Cardiac muscle cell (in vitro differentiated cells and primary cell): ENCODE measurements around the gene S100B. TPM values are rescaled to one million over a fixed set of nuclear protein-coding genes. Genes with fewer than 3 reads are reported as not detected.

Source experiments
- DNase-seq, 2 donors: peaks; one replicate each; pipeline versions ENCODE4 v3.0.0 to v3.0.0-alpha.2; 2010 to 2017; ENCODE audit warnings: low read depth in 1 of 2, low spot score in 1 of 2
- H3K27ac ChIP-seq: fragments of 200-600 bp; sonication (generic); 2 replicates; pipeline ENCODE4 v1.5.1; 2016
- H3K27me3 ChIP-seq: fragments of 200-600 bp; sonication (generic); 2 replicates; pipeline ENCODE4 v1.6.0; 2016; ENCODE audit warnings: control low read depth
- H3K36me3 ChIP-seq: fragments of 200-600 bp; sonication (generic); 2 replicates; pipeline ENCODE4 v1.5.1; 2016; ENCODE audit warnings: control low read depth
- H3K4me1 ChIP-seq: fragments of 200-600 bp; sonication (generic); 2 replicates; pipeline ENCODE4 v1.8.1; 2017; ENCODE audit warnings: low read depth, mild to moderate bottlenecking, mixed run types
- H3K4me3 ChIP-seq: fragments of 200-600 bp; sonication (generic); 2 replicates; pipeline ENCODE4 v1.5.1; 2016; ENCODE audit warnings: mild to moderate bottlenecking
- H3K9me3 ChIP-seq: fragments of 200-600 bp; sonication (generic); 2 replicates; pipeline ENCODE4 v1.5.1; 2017; ENCODE audit warnings: low read depth, mild to moderate bottlenecking, control low read depth
- polyA plus RNA-seq: library from polyadenylated mRNA; unstranded; fragments of >200 nt; fragmentation: Nextera tagmentation; extraction: Ambion mirVana; gene quantifications from 2 replicates; pipeline ENCODE4 v1.2.1, GENCODE V29; 2016
- total RNA-seq: library from RNA; depleted of rRNA; stranded (reverse); fragments of >200 nt; gene quantifications from 2 replicates; pipeline ENCODE4 v1.2.3, GENCODE V29; 2016
- TF ChIP-seq, protein P1 (sequence below): IDR thresholded peaks from 2 replicates; pipeline ENCODE4 v1.5.1; 2012; ENCODE audit warnings: low read depth, mild to moderate bottlenecking, low read length

The S100B gene
- total and polyA plus RNA-seq, 2 experiments from 2014 or later, result 0.16 to 0.21 TPM

- no peaks in the 10 kb centered on the region for H3K27me3 ChIP-seq
- H3K36me3 ChIP-seq, result peaks cover 42% of the 10 kb centered on the region
- no peak overlapping the region for H3K27ac ChIP-seq
- no peak for DNase-seq
- H3K4me1 ChIP-seq, result peaks cover 6% of the 10 kb centered on the region
- H3K4me3 ChIP-seq, result no peak overlapping the region
- no peaks in the 10 kb centered on the region for H3K9me3 ChIP-seq
- TF ChIP-seq, protein P1, sequence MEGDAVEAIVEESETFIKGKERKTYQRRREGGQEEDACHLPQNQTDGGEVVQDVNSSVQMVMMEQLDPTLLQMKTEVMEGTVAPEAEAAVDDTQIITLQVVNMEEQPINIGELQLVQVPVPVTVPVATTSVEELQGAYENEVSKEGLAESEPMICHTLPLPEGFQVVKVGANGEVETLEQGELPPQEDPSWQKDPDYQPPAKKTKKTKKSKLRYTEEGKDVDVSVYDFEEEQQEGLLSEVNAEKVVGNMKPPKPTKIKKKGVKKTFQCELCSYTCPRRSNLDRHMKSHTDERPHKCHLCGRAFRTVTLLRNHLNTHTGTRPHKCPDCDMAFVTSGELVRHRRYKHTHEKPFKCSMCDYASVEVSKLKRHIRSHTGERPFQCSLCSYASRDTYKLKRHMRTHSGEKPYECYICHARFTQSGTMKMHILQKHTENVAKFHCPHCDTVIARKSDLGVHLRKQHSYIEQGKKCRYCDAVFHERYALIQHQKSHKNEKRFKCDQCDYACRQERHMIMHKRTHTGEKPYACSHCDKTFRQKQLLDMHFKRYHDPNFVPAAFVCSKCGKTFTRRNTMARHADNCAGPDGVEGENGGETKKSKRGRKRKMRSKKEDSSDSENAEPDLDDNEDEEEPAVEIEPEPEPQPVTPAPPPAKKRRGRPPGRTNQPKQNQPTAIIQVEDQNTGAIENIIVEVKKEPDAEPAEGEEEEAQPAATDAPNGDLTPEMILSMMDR, result no peak
These were observed 46.9 kb downstream of the S100B start for GRCh38 chr21:46557919-46558392.

- TF ChIP-seq, protein P1, result no peak
- no peak overlapping the region for H3K27ac ChIP-seq
- no peak for DNase-seq
- no peaks in the 10 kb centered on the region for H3K27me3 ChIP-seq
- H3K4me1 ChIP-seq, result peaks cover 6% of the 10 kb centered on the region
- H3K36me3 ChIP-seq, result peaks cover 45% of the 10 kb centered on the region
- no peaks in the 10 kb centered on the region for H3K9me3 ChIP-seq
- no peak overlapping the region for H3K4me3 ChIP-seq
These were observed 47.4 kb downstream of the S100B start for GRCh38 chr21:46557469-46557868.

DNA sequence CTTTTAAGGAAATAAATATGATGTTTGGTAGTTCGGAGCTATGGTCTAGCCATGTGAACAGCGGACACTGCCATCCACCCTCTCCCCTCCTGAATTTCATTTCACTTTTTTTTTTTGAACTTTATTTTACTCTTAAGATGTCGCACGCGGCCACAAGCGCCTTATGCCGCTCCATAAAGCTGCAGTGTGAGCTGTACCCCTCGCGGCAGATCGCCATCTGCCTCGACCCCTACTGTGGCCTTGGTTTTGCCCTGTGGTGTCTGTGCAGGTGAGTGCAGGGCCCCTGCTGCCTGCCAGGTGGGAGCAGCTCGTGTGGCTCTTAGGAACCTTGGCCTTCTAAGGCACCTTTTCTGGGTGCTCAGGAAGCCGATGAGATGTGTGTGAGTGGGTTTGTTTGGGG lies 48.1 kb downstream of the S100B start:
- no peak for DNase-seq
- no peak overlapping the region for H3K27ac ChIP-seq
- H3K36me3 ChIP-seq, result peaks cover 47% of the 10 kb centered on the region
- H3K4me1 ChIP-seq, result peaks cover 6% of the 10 kb centered on the region
- H3K27me3 ChIP-seq, result no peaks in the 10 kb centered on the region
- H3K9me3 ChIP-seq, result no peaks in the 10 kb centered on the region
- TF ChIP-seq, protein P1, result no peak
- no peak overlapping the region for H3K4me3 ChIP-seq

DNA sequence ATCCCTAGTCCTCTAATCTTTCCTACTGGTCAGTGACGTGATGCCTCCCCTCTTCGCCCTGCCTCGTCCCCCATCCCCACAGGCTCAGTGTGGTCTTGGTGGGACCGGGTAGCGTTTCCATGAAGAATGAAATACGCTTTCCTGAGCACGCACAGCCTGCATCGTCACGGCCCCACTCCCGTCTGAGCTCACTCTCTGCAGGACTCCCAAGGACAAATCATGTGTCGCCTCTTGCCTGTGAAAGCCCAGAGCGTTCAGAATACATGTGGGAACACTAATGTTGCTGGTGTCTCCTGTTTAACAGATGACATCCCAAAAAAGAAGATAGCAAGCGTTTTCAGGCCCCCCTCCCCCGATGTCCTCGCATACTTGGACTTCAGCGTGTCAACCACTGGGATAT lies 49.2 kb downstream of the S100B start:
- Histone ChIP-seq H3K4me1 (peaks cover 6% of the 10 kb centered on the region), H3K36me3 (peaks cover 47% of the 10 kb centered on the region), H3K4me3 (no peak overlapping the region), H3K9me3 (no peaks in the 10 kb centered on the region), H3K27ac (no peak overlapping the region), H3K27me3 (no peaks in the 10 kb centered on the region)
- TF ChIP-seq, protein P1, result no peak
- no peak for DNase-seq

- no peaks in the 10 kb centered on the region for H3K9me3 ChIP-seq
- peaks cover 6% of the 10 kb centered on the region for H3K4me1 ChIP-seq
- no peak overlapping the region for H3K4me3 ChIP-seq
- TF ChIP-seq, protein P1, result no peak
- H3K27ac ChIP-seq, result no peak overlapping the region
- no peak for DNase-seq
- H3K36me3 ChIP-seq, result peaks cover 51% of the 10 kb centered on the region
- H3K27me3 ChIP-seq, result no peaks in the 10 kb centered on the region
These were observed 49.7 kb downstream of the S100B start for GRCh38 chr21:46555225-46555617.
